Measurements from ENCODE around the gene NACC2.

DNA sequence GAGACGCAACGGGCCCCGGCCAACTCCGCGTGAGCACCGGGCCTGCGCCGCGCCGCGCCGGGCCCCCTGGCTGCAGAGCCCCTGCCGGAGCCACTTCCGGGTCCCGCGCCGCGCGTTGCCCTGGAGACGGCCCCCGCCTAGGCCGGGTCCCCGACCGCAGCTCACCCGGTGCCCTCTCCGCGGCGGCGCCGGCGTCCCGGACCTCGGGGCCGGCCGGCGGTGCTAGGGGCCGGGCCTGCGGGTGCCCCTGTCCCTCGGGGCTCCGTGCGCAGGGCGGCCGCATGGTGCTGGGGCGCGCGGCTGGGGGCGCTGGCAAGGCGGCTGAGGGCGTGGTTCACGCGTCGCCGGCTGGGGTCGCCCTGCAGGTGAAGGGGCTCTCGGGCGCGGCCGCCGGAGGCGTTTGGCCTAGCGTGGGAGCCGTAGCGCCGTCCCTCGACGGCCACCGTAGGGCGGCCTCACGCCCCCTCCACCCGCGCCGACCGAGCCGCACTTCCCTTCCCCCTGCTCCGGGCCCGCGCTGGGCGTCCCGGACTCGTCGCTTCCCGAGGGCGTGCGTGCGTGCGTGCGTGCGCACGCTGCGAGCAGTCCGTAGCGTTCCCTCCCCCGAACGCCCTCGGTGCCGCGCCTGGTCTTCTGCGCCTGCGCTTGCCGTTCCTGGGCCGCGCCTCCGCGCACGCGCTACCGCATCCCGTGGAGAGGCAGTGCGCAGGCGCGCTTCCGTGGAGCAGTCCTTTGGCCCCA is 23.4 kb upstream of the NACC2 start, which contains the start of gene TMEM250:
- TF ChIP-seq, protein P1, sequence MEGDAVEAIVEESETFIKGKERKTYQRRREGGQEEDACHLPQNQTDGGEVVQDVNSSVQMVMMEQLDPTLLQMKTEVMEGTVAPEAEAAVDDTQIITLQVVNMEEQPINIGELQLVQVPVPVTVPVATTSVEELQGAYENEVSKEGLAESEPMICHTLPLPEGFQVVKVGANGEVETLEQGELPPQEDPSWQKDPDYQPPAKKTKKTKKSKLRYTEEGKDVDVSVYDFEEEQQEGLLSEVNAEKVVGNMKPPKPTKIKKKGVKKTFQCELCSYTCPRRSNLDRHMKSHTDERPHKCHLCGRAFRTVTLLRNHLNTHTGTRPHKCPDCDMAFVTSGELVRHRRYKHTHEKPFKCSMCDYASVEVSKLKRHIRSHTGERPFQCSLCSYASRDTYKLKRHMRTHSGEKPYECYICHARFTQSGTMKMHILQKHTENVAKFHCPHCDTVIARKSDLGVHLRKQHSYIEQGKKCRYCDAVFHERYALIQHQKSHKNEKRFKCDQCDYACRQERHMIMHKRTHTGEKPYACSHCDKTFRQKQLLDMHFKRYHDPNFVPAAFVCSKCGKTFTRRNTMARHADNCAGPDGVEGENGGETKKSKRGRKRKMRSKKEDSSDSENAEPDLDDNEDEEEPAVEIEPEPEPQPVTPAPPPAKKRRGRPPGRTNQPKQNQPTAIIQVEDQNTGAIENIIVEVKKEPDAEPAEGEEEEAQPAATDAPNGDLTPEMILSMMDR (IDR thresholded peaks at IDR 0.05), result peak in 2 of 7 experiments; percentile 7 to 24
- TF ChIP-seq POLR2A (IDR thresholded peaks at IDR 0.05) (no peak), POLR2AphosphoS5 (IDR thresholded peaks at IDR 0.05) (peak; percentile 86 to 96 (median 88)), EP300 (IDR thresholded peaks at IDR 0.05) (peak; percentile 26)
